Cardiac septum (tissue), 1 donor: ENCODE data around the gene BEGAIN. TPM values are rescaled to one million over a fixed set of nuclear protein-coding genes. Genes with fewer than 3 reads are reported as not detected.

ENCODE experiments used
- DNase-seq: peaks from one replicate; pipeline ENCODE4 v3.0.0-alpha.2; 2020; ENCODE audit warnings: low spot score
- intact Hi-C: fragments of 100-400 bp; cut with DNase I; formaldehyde crosslinking; loops from one replicate; pipeline ENCODE4 v1.14.0; 2022
- total RNA-seq: library from RNA; stranded (reverse); fragmentation: NEBNext Ultra II Directional; extraction: Animal tissue kit (Norgen Biotek cat#: 25700); gene quantifications from one replicate; pipeline ENCODE4 v1.2.1, GENCODE V29; 2021
- donor health status: DM: no; HTN: no; CAD: no.

The BEGAIN gene
- total RNA-seq, 1 donor from 2014 or later: 1.2 TPM

GRCh38 chr14:100586403-100587085 is 673 bp downstream of the BEGAIN start:
- peak; percentile 70 for DNase-seq
- intact Hi-C loops: no loop called here

- intact Hi-C loops: no loop called here
- no peak for DNase-seq
Observed at GRCh38 chr14:100586153-100586402, 1.1 kb downstream of the BEGAIN start.

- peak; percentile 67 for DNase-seq
- intact Hi-C loops: no loop called here
Observed at GRCh38 chr14:100585448-100586152, 1.6 kb downstream of the BEGAIN start.

- DNase-seq: peak; percentile 46
Observed at GRCh38 chr14:100584056-100585031, 2.9 kb downstream of the BEGAIN start.

GRCh38 chr14:100583245-100583644 is 4.0 kb downstream of the BEGAIN start:
- intact Hi-C loops: no loop called here
- DNase-seq: no peak

More at GRCh38 chr14:100584056-100585031, 2.9 kb downstream of the BEGAIN start:
- intact Hi-C loops: no loop called here

- peak; percentile 44 for DNase-seq
- intact Hi-C loops: no loop called here
Observed at GRCh38 chr14:100582496-100583165, 4.6 kb downstream of the BEGAIN start.

- intact Hi-C loops: no loop called here
- DNase-seq: peak; percentile 61
Observed at GRCh38 chr14:100581228-100582145, 5.7 kb downstream of the BEGAIN start.

- intact Hi-C loops: no loop called here
- peak; percentile 70 for DNase-seq
Observed at GRCh38 chr14:100580316-100581227, 6.6 kb downstream of the BEGAIN start.

- DNase-seq: no peak
- intact Hi-C loops: no loop called here
Observed at GRCh38 chr14:100578552-100578951, 8.7 kb downstream of the BEGAIN start.

- intact Hi-C loops: no loop called here
- DNase-seq: peak; percentile 63
Observed at GRCh38 chr14:100577986-100578431, 9.2 kb downstream of the BEGAIN start.

GRCh38 chr14:100577321-100577985 is 9.8 kb downstream of the BEGAIN start:
- intact Hi-C loops: no loop called here
- DNase-seq: peak; percentile 74

- intact Hi-C loops: no loop called here
- peak; percentile 36 for DNase-seq
Observed at GRCh38 chr14:100576091-100577085, 10.8 kb downstream of the BEGAIN start.

GRCh38 chr14:100575266-100575995 is 11.8 kb downstream of the BEGAIN start:
- no peak for DNase-seq

GRCh38 chr14:100574642-100575031 is 12.6 kb downstream of the BEGAIN start:
- DNase-seq: no peak
- intact Hi-C loops: no loop called here

More at GRCh38 chr14:100575266-100575995, 11.8 kb downstream of the BEGAIN start:
- intact Hi-C loops: no loop called here
